ENCODE data around the gene HOXB7. TPM values are rescaled to one million over a fixed set of nuclear protein-coding genes. Genes with fewer than 3 reads are reported as not detected.
A peak's percentile ranks its signal among the peaks of the same experiment; 100 is the strongest.

Gene HOXB7
- total and polyA plus RNA-seq, 2 experiments from 2014 or later: not detected

DNA sequence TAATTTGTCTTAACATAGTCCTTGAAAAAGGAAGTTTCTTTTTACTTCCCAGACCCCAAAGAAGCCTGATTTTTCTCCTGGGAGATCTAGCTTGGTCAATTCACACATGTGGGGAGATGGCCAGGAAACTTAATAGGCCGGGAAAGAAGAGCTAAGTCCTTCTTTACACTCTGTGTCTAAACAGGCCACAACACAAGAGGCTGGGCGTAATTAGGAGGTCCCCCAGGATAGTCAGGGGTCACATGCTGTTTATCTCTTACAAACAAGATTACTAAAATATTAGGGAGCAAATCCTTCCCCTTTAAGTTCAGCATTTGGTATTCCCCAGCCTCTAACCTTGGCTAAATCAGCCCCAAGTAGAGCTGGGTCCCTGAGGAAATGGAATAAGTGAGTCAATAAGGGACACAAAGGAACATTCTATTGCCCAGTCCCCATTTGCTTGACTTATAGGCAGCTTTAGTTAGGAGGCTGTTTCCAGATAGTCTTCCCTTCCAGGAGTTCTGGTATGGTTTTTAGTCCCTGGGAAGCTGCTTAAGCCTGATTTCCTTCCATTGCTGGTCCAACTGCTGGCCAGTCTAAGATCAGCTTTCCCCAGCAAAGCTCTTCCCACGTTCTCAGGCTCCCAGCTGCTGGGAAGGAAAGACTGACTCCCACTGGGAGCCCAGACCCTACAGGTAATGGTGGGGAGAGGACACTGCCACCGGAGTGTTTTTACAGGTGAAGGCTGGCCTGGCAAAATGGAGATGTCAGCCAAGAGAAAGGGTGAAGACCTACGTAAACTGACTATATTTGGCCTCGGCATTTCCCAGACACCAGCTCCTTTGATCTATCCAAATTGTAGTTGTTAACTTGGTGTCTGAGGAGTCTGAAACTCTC is 29.4 kb upstream of the HOXB7 start:
- ATAC-seq: no peak
- Mint-ChIP-seq H3K4me3 (no peak overlapping the region), H3K36me3 (ENCODE audit: low read depth) (no peaks in the 10 kb centered on the region; the same call in 2 of the 3 replicates), H3K27me3 (ENCODE audit: insufficient read depth, low read depth, poor library complexity) (peaks cover 100% of the 10 kb centered on the region), H3K9me3 (peaks cover 3% of the 10 kb centered on the region), H3K27ac (no peak overlapping the region), H3K4me1 (peaks cover 15% of the 10 kb centered on the region)
- H3K4me2 ChIP-seq: no peak overlapping the region
- peaks cover 53% of the 10 kb centered on the region for H3F3A ChIP-seq (replicated peaks; ENCODE audit: low read depth)
- no peaks in the 10 kb centered on the region for H3K9me2 ChIP-seq (ENCODE audit: insufficient read depth)
- DNase-seq (ENCODE audit: low spot score): no peak
- TF ChIP-seq EZH2 (IDR thresholded peaks at IDR 0.05; ENCODE audit: low read depth, unreplicated experiment): peak; percentile 33
- TF ChIP-seq, protein P1, sequence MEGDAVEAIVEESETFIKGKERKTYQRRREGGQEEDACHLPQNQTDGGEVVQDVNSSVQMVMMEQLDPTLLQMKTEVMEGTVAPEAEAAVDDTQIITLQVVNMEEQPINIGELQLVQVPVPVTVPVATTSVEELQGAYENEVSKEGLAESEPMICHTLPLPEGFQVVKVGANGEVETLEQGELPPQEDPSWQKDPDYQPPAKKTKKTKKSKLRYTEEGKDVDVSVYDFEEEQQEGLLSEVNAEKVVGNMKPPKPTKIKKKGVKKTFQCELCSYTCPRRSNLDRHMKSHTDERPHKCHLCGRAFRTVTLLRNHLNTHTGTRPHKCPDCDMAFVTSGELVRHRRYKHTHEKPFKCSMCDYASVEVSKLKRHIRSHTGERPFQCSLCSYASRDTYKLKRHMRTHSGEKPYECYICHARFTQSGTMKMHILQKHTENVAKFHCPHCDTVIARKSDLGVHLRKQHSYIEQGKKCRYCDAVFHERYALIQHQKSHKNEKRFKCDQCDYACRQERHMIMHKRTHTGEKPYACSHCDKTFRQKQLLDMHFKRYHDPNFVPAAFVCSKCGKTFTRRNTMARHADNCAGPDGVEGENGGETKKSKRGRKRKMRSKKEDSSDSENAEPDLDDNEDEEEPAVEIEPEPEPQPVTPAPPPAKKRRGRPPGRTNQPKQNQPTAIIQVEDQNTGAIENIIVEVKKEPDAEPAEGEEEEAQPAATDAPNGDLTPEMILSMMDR (conservative IDR thresholded peaks at IDR 0.05; ENCODE audit: low read depth in 2 of 2): no peak
- H2AFZ ChIP-seq: no peak overlapping the region
- H4K20me1 ChIP-seq (replicated peaks; ENCODE audit: insufficient read depth): peaks cover 66% of the 10 kb centered on the region
- H3K4me1 ChIP-seq (ENCODE audit: insufficient read depth): peaks cover 19% of the 10 kb centered on the region; the same call in 1 of the 2 replicates
- H3K36me3 ChIP-seq (ENCODE audit: insufficient read depth): no peaks in the 10 kb centered on the region; the same call in 1 of the 2 replicates
- no peak overlapping the region for H3K4me3 ChIP-seq
- H3K79me2 ChIP-seq (replicated peaks; ENCODE audit: insufficient read depth): no peaks in the 10 kb centered on the region
- peaks cover 100% of the 10 kb centered on the region for H3K27me3 ChIP-seq (ENCODE audit: insufficient read depth)
- no peak overlapping the region for H3K27ac ChIP-seq (ENCODE audit: low read depth)

- peak; percentile 49 for DNase-seq (ENCODE audit: low spot score)
- Mint-ChIP-seq H3K27me3 (ENCODE audit: insufficient read depth, low read depth, poor library complexity) (peaks cover 100% of the 10 kb centered on the region), H3K36me3 (ENCODE audit: low read depth) (no peaks in the 10 kb centered on the region; the same call in 2 of the 3 replicates), H3K4me3 (no peak overlapping the region), H3K27ac (no peak overlapping the region), H3K4me1 (peaks cover 15% of the 10 kb centered on the region), H3K9me3 (peaks cover 3% of the 10 kb centered on the region)
- H3K36me3 ChIP-seq (ENCODE audit: insufficient read depth): no peaks in the 10 kb centered on the region; the same call in 1 of the 2 replicates
- peaks cover 20% of the 10 kb centered on the region; the same call in 1 of the 2 replicates for H3K4me1 ChIP-seq (ENCODE audit: insufficient read depth)
- H3K9me2 ChIP-seq (ENCODE audit: insufficient read depth): no peaks in the 10 kb centered on the region
- peaks cover 100% of the 10 kb centered on the region for H3K27me3 ChIP-seq (ENCODE audit: insufficient read depth)
- peaks cover 52% of the 10 kb centered on the region for H3F3A ChIP-seq (replicated peaks; ENCODE audit: low read depth)
- peaks cover 71% of the 10 kb centered on the region for H4K20me1 ChIP-seq (replicated peaks; ENCODE audit: insufficient read depth)
- no peaks in the 10 kb centered on the region for H3K79me2 ChIP-seq (replicated peaks; ENCODE audit: insufficient read depth)
- H3K4me2 ChIP-seq: no peak overlapping the region
- H2AFZ ChIP-seq: no peak overlapping the region
- H3K27ac ChIP-seq (ENCODE audit: low read depth): no peak overlapping the region
- ATAC-seq: no peak; the same call in 2 of the 3 replicates
- no peak overlapping the region for H3K4me3 ChIP-seq
- TF ChIP-seq JUNB (IDR thresholded peaks at IDR 0.05; ENCODE audit: unreplicated experiment): no peak
- no peak for TF ChIP-seq EZH2phosphoT487 (IDR thresholded peaks at IDR 0.05; ENCODE audit: unreplicated experiment)
- TF ChIP-seq, protein P1 (conservative IDR thresholded peaks at IDR 0.05; ENCODE audit: low read depth in 2 of 2): no peak
- no peak for TF ChIP-seq STAT1 (IDR thresholded peaks at IDR 0.05; ENCODE audit: unreplicated experiment)
- TF ChIP-seq ZNF114 (CRISPR knock-in tag; IDR thresholded peaks at IDR 0.05): no peak
- TF ChIP-seq NANOG (IDR thresholded peaks at IDR 0.05; ENCODE audit: borderline replicate concordance): no peak
- TF ChIP-seq, protein P2, sequence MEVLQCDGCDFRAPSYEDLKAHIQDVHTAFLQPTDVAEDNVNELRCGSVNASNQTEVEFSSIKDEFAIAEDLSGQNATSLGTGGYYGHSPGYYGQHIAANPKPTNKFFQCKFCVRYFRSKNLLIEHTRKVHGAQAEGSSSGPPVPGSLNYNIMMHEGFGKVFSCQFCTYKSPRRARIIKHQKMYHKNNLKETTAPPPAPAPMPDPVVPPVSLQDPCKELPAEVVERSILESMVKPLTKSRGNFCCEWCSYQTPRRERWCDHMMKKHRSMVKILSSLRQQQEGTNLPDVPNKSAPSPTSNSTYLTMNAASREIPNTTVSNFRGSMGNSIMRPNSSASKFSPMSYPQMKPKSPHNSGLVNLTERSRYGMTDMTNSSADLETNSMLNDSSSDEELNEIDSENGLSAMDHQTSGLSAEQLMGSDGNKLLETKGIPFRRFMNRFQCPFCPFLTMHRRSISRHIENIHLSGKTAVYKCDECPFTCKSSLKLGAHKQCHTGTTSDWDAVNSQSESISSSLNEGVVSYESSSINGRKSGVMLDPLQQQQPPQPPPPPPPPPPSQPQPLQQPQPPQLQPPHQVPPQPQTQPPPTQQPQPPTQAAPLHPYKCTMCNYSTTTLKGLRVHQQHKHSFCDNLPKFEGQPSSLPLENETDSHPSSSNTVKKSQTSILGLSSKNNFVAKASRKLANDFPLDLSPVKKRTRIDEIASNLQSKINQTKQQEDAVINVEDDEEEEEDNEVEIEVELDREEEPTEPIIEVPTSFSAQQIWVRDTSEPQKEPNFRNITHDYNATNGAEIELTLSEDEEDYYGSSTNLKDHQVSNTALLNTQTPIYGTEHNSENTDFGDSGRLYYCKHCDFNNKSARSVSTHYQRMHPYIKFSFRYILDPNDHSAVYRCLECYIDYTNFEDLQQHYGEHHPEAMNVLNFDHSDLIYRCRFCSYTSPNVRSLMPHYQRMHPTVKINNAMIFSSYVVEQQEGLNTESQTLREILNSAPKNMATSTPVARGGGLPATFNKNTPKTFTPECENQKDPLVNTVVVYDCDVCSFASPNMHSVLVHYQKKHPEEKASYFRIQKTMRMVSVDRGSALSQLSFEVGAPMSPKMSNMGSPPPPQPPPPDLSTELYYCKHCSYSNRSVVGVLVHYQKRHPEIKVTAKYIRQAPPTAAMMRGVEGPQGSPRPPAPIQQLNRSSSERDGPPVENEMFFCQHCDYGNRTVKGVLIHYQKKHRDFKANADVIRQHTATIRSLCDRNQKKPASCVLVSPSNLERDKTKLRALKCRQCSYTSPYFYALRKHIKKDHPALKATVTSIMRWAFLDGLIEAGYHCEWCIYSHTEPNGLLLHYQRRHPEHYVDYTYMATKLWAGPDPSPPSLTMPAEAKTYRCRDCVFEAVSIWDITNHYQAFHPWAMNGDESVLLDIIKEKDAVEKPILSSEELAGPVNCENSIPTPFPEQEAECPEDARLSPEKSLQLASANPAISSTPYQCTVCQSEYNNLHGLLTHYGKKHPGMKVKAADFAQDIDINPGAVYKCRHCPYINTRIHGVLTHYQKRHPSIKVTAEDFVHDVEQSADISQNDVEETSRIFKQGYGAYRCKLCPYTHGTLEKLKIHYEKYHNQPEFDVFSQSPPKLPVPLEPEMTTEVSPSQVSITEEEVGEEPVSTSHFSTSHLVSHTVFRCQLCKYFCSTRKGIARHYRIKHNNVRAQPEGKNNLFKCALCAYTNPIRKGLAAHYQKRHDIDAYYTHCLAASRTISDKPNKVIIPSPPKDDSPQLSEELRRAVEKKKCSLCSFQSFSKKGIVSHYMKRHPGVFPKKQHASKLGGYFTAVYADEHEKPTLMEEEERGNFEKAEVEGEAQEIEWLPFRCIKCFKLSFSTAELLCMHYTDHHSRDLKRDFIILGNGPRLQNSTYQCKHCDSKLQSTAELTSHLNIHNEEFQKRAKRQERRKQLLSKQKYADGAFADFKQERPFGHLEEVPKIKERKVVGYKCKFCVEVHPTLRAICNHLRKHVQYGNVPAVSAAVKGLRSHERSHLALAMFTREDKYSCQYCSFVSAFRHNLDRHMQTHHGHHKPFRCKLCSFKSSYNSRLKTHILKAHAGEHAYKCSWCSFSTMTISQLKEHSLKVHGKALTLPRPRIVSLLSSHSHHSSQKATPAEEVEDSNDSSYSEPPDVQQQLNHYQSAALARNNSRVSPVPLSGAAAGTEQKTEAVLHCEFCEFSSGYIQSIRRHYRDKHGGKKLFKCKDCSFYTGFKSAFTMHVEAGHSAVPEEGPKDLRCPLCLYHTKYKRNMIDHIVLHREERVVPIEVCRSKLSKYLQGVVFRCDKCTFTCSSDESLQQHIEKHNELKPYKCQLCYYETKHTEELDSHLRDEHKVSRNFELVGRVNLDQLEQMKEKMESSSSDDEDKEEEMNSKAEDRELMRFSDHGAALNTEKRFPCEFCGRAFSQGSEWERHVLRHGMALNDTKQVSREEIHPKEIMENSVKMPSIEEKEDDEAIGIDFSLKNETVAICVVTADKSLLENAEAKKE (CRISPR knock-in tag; IDR thresholded peaks at IDR 0.05): no peak
- TF ChIP-seq CREB1 (CRISPR knock-in tag; IDR thresholded peaks at IDR 0.05; ENCODE audit: low read depth): no peak
- TF ChIP-seq POLR2AphosphoS5 (IDR thresholded peaks at IDR 0.05; ENCODE audit: low read depth): no peak
These were observed 28.3 kb upstream of the HOXB7 start for GRCh38 chr17:48639136-48639535.

Measured in GM23338 (cell line).